ENCODE results near the gene TECPR1. TPM values are rescaled to one million over a fixed set of nuclear protein-coding genes. Genes with fewer than 3 reads are reported as not detected.
A peak's percentile ranks its signal among the peaks of the same experiment; 100 is the strongest.

The TECPR1 gene
- total RNA-seq, 2 donors from 2014 or later = 19.7 to 28.3 TPM

DNA sequence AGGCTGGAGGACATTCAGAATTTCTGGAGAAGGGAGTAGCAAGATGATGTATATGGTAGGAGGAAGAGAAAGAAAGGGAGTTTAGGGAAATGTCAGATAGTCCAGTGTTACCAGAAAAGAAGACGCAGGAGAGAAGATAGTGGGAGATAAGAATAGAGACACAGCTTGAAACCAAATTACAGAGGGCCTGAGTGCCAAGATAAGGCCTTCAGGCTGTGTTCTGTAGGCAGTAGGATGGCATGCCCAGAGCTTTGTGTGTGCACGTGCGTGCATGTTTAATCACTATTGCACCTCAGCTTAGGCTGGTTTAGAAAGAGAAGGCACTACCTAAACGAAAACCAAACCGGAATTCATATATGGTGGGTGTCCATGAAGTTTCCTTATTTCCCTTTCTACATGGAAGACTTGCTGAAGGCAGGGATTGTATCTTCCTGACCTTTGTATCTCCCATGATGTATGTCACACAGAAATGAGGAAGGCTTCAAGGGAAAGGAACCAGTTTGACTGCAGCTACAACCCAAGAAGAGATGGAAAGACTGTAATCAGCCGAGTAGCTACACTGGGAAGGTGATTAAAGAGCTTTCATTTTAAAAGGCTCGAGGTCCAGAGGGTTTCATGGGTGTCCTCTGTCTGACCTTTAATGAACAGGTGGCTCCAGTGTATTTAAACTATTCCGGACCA lies 76.6 kb downstream of the TECPR1 start:
- Histone ChIP-seq H3K27ac (peak overlapping the region; percentile 82 to 91 (median 86)), H3K4me3 (no peak overlapping the region), H3K27me3 (no peaks in the 10 kb centered on the region), H3K4me1 (peaks cover 94% of the 10 kb centered on the region), H3K9me3 (no peaks in the 10 kb centered on the region), H3K36me3 (replicated peaks in 1 of 2; ENCODE audit: insufficient read depth in 1 of 2, low read depth in 2 of 2) (no peaks in the 10 kb centered on the region)
- intact Hi-C loops (cut with DNase I) = no loop called here
- WGBS, 2 donors = 78 to 80% methylated on average over 8 of the region's 8 CpGs
- ATAC-seq (no peak), DNase-seq (no peak)
- TF ChIP-seq POLR2A (IDR thresholded peaks at IDR 0.05) = no peak
- TF ChIP-seq, protein P1, sequence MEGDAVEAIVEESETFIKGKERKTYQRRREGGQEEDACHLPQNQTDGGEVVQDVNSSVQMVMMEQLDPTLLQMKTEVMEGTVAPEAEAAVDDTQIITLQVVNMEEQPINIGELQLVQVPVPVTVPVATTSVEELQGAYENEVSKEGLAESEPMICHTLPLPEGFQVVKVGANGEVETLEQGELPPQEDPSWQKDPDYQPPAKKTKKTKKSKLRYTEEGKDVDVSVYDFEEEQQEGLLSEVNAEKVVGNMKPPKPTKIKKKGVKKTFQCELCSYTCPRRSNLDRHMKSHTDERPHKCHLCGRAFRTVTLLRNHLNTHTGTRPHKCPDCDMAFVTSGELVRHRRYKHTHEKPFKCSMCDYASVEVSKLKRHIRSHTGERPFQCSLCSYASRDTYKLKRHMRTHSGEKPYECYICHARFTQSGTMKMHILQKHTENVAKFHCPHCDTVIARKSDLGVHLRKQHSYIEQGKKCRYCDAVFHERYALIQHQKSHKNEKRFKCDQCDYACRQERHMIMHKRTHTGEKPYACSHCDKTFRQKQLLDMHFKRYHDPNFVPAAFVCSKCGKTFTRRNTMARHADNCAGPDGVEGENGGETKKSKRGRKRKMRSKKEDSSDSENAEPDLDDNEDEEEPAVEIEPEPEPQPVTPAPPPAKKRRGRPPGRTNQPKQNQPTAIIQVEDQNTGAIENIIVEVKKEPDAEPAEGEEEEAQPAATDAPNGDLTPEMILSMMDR (IDR thresholded peaks at IDR 0.05) = no peak

DNA sequence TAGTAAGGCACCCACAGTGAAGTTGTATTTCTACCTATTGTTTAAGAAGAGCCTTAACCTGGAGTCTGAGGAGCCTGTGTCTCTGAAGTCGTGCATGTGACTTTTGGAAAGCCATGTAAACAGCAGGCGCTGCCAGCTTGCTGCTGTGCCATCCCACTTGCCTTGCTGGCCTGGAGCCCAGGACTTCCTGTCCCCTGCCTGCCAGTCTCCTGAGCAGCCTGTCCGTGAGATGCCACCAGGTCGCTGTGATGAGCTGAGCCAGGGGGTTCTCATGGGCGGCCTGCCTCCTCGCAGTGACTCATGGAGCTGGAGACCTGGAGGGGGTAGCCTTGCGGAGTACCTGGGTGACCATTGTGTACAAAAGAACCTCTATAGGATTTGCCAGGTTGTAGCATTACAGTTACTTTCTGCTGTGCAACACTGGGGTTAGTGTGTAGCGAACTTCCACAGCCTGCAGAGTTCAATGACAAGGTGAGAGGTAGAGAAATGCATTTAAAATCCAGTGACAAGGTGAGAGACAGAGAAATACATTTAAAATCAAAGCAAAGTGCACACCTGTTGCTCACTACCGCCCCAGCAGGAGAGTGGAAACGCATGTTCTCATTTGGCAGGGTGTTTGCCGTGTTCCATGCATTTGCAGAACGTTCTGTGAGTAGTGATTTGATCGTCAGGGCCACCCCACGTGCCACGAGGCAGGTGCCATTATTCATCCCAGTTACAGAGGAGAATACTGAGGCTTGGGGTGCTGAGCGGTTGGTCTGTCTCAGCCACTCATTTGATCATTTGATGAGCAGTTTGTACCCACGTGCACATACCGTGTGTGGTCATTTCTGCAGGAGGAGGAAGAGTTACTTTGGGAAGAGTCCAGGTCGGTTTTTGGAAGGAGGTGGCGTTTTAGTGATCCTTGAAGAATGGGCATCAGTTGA lies 77.4 kb downstream of the TECPR1 start:
- TF ChIP-seq, protein P1 (IDR thresholded peaks at IDR 0.05) = peak in 6 of 7 experiments; percentile 13 to 60 (median 52)
- TF ChIP-seq POLR2A (IDR thresholded peaks at IDR 0.05) = peak in 2 of 3 donors; percentile 44 to 46
- Histone ChIP-seq H3K9me3 (no peaks in the 10 kb centered on the region), H3K27me3 (no peaks in the 10 kb centered on the region), H3K27ac (peak overlapping the region; percentile 82 to 91 (median 86)), H3K4me3 (no peak overlapping the region), H3K4me1 (peaks cover 96% of the 10 kb centered on the region), H3K36me3 (replicated peaks in 1 of 2; ENCODE audit: insufficient read depth in 1 of 2, low read depth in 2 of 2) (no peaks in the 10 kb centered on the region)
- intact Hi-C loops (cut with DNase I) = no loop called here
- DNase-seq (peak; percentile 88 to 95 (median 94)), ATAC-seq (peak; percentile 63)
- 55 to 56% methylated on average over 15 to 20 of the region's 20 CpGs for WGBS, 2 donors

DNA sequence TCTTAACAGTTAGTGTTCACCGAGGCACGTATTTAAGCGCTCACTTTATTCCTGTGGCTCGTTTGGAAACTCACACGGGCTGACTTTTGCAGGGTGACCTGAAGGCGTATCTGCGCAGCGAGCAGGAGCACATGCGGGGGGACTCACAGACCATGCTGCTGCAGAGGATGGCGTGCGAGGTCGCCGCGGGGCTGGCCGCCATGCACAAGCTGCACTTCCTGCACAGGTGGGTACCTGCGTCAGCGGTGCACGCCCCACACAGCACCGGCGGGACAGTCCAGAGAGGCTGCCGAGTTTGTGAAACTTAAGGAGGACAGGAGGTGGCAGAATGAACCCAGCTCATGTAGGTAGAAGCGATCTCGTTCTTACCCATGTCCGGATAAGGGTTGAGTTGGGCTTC lies 80.6 kb downstream of the TECPR1 start:
- intact Hi-C loops (cut with DNase I) = no loop called here
- Histone ChIP-seq H3K4me3 (no peak overlapping the region), H3K27ac (peak overlapping the region; percentile 39 to 91 (median 86)), H3K4me1 (peaks cover 81% of the 10 kb centered on the region), H3K27me3 (no peaks in the 10 kb centered on the region), H3K36me3 (replicated peaks in 1 of 2; ENCODE audit: insufficient read depth in 1 of 2, low read depth in 2 of 2) (no peaks in the 10 kb centered on the region), H3K9me3 (no peaks in the 10 kb centered on the region)
- WGBS, 2 donors = 93 to 95% methylated on average over 24 of the region's 24 CpGs
- no peak for DNase-seq
- TF ChIP-seq, protein P1 (IDR thresholded peaks at IDR 0.05) = no peak
- no peak for TF ChIP-seq POLR2A (IDR thresholded peaks at IDR 0.05)
- no peak for ATAC-seq

DNA sequence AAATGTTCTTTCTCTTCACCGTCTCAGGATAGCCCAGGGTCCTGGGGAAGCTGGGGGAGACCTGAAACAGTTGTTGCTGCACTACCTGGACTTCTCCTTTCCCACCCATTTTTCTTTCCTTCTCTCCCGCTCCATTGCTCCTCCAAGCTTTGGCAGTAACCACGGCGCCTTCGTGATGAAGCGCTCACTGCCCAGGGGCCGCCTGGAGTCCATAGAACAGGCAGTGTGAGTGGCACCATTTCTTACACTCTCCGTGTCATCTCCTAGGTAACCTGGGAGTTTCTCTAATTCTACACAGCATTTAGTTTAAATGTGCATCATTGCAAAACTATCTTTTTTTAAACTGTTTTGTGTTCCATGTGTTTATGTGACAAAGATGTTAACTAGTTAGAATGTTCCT lies 81.1 kb downstream of the TECPR1 start:
- Histone ChIP-seq H3K9me3 (no peaks in the 10 kb centered on the region), H3K27me3 (no peaks in the 10 kb centered on the region), H3K36me3 (replicated peaks in 1 of 2; ENCODE audit: insufficient read depth in 1 of 2, low read depth in 2 of 2) (no peaks in the 10 kb centered on the region), H3K4me3 (no peak overlapping the region), H3K4me1 (peaks cover 79% of the 10 kb centered on the region), H3K27ac (peak overlapping the region; percentile 48 to 91 (median 72))
- intact Hi-C loops (cut with DNase I) = no loop called here
- TF ChIP-seq, protein P1 (IDR thresholded peaks at IDR 0.05) = no peak
- no peak for TF ChIP-seq POLR2A (IDR thresholded peaks at IDR 0.05)
- WGBS, 2 donors = 70 to 76% methylated on average over 8 of the region's 8 CpGs
- DNase-seq (peak in 1 of 4 donors; percentile 34), ATAC-seq (no peak)
